GM21723 (cell line): ENCODE data around the gene SPNS2.

Source experiments
- ATAC-seq: cut with Tn5 transposase; IDR thresholded peaks from one replicate; pipeline ENCODE4 v1.9.1; 2021; ENCODE audit warnings: mild to moderate bottlenecking, moderate library complexity; ENCODE audit not compliant: unreplicated experiment

SPNS2 gene, protein sequence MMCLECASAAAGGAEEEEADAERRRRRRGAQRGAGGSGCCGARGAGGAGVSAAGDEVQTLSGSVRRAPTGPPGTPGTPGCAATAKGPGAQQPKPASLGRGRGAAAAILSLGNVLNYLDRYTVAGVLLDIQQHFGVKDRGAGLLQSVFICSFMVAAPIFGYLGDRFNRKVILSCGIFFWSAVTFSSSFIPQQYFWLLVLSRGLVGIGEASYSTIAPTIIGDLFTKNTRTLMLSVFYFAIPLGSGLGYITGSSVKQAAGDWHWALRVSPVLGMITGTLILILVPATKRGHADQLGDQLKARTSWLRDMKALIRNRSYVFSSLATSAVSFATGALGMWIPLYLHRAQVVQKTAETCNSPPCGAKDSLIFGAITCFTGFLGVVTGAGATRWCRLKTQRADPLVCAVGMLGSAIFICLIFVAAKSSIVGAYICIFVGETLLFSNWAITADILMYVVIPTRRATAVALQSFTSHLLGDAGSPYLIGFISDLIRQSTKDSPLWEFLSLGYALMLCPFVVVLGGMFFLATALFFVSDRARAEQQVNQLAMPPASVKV

GRCh38 chr17:4498461-4499397 lies at the start of gene SPNS2:
Gene SPNS2 (plus strand): TSS chr17:4498881. CDS start chr17:4499048, 167 bp downstream.
- ATAC-seq, result peak; percentile 67

GRCh38 chr17:4449736-4450135 lies 48.9 kb upstream of the SPNS2 start:
- no peak for ATAC-seq

- ATAC-seq, result no peak
Measured at GRCh38 chr17:4450710-4451316, 47.9 kb upstream of the SPNS2 start.

GRCh38 chr17:4453812-4454591 lies 44.7 kb upstream of the SPNS2 start:
- no peak for ATAC-seq

DNA sequence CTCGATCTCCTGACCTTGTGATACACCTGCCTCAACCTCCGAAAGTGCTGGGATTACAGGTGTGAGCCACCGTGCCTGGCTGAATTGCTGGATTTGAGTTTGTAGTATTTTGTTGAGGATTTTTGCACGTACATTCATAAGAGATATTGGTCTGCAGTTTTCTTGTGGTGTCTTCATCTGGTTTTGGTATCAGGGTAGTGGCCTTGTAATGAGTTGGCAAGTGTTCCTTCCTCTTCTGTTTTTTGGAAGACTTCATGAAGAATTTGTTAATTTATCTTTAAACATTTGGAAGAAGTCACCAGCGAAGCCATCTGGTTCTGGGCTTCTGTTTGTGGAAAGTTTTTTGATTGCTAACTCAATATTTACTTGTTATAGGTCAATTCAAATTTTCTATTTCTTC lies 38.0 kb upstream of the SPNS2 start:
- no peak for ATAC-seq

- ATAC-seq, result no peak
Measured at GRCh38 chr17:4463818-4464476, 34.7 kb upstream of the SPNS2 start.

- no peak for ATAC-seq
Measured at GRCh38 chr17:4465786-4466185, 32.9 kb upstream of the SPNS2 start.

DNA sequence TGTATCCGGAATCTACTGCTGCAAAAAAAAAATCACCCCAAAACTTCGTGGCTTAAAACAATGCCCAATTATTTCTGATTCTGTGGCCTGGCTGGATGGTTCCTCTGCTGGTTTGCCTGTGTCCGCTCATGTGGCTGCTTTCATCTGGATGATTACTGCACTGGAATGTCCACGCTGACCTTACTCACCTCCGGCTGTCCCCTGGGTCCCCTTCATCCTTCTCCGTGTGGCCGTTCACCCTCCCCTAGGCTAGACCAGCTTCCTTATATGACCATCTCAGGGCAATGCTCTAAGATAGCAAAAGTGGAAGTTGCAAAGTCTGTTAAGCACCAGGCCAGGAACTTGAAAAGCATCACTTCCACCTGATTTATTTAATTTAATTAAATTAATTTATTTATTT lies 31.4 kb upstream of the SPNS2 start:
- no peak for ATAC-seq

DNA sequence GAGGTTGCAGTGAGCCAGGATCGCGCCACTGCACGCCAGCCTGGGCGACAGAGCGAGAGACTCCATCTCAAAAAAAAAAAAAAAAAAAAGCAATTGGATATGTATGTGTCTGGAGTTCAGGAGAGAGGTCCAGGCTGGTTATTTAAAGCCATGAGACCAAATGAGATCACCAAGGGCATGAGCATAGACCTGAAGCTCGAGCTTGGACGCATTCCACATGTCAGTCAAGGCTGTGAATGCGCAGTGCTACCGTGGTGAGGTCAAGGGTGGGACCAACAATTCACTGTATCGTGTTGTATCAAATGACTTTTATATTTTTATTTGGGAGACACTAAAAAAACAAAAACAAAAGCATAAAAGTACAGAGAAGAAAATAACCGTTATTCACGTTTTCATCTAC lies 29.1 kb upstream of the SPNS2 start:
- ATAC-seq, result no peak

DNA sequence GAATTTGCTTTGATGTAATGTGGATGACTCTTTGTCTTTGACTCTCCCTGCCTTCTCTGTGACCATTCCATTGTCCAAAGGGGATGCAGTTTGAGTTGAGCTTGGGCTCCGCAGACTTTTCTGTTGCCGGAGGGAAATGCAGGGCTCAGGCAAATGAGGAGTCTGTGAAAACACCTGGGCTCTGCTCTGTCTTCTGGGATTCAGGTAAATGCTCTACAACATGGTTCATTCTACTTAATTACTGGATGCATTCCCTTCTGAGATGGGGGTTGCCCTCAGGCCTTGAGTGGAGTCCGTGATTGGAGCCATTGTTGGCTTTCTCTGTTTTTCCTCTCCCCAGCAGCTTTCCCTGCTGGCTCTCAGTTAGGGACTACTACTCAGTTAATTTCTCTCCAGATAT lies 26.4 kb upstream of the SPNS2 start:
- no peak for ATAC-seq

- ATAC-seq, result no peak
Measured at GRCh38 chr17:4474093-4474492, 24.6 kb upstream of the SPNS2 start.

DNA sequence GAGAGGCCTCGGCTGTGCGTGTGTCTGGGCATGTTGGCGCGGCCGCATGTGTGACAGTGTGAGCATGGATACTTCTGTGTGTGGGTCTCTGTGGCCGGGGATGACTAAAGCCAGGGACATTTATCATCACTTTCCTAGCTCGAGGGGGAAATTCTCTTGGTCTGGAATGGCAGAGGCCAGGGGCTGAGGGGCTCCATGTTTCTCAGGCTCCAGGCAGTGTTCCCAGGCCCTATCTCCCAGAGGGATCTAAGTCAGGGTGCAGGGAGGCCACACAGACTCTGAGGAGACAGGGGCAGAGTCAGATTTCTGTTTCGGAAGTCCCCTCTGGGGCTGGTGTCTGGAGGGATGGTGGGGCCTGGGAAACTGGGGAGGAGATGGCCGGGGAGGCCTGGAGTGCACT lies 23.7 kb upstream of the SPNS2 start:
- no peak for ATAC-seq

- ATAC-seq, result no peak
Measured at GRCh38 chr17:4475463-4475862, 23.2 kb upstream of the SPNS2 start.

- ATAC-seq, result no peak
Measured at GRCh38 chr17:4476017-4476416, 22.7 kb upstream of the SPNS2 start.

DNA sequence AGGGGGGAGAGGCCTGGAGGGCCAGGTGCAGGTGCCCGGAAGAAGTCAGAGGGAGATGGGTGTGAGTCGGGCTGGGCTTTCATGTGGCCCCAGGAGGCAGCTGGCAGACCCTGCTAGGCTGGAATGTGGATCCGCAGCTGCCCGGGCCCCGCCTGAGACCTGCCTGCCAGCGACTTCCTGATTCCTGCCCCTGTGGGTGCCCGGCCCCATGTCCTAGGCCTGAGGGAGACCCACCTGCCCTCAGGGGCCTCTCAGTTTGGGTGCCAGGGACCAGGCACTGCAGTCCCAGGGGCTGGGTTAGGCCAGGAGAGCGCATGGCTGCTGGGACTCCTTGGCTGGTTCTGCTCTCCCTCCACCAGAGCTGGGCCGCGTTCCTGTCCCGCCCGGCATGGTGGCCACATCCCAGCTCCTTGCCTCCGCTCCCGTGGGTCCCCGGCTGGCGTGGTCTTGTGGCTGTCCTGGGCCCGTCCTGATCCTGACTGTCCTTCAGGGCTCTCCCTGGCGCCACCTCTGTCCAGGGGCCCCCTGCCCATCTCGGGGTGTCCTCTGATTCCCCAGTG lies 22.1 kb upstream of the SPNS2 start:
- ATAC-seq, result no peak

- ATAC-seq, result no peak
Measured at GRCh38 chr17:4477255-4477791, 21.4 kb upstream of the SPNS2 start.

DNA sequence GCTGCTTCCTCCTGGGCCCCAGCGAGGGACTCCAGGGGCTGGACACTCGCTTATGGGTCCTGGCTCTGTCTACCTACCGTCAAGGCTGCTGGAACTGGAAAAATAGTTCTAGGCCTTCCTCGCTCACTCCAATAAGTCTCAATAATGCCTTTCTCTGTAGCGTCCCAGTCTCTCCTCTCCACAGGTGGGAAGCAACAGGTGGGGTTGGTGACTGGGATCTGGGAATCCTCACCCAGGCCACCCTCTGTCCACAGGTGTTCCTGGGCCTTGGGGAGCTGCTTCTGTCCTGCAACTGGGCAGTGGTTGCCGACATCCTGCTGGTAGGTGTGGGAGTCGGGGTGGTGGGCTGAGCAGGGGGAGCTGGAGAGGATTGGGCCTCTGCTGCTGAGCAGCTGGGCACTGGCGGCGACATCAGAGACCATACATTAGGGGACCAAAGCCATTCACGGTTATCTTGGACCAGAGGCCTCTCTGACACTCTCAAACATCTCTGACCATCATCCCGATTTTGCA lies 20.3 kb upstream of the SPNS2 start:
- no peak for ATAC-seq

GRCh38 chr17:4479340-4479981 lies 19.2 kb upstream of the SPNS2 start:
- ATAC-seq, result no peak
